GM04503 (cell line): ENCODE data around the gene TICAM2.
"Not testable (repeated sequence)": the region's sequence is repeated elsewhere in the genome, so short reads cannot be mapped to it uniquely, and the experiment has no call there.

Experiments used
- DNase-seq: peaks from one replicate; pipeline ENCODE4 v3.0.0-alpha.2; 2012; ENCODE audit warnings: low read depth

Gene TICAM2, protein sequence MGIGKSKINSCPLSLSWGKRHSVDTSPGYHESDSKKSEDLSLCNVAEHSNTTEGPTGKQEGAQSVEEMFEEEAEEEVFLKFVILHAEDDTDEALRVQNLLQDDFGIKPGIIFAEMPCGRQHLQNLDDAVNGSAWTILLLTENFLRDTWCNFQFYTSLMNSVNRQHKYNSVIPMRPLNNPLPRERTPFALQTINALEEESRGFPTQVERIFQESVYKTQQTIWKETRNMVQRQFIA

DNA sequence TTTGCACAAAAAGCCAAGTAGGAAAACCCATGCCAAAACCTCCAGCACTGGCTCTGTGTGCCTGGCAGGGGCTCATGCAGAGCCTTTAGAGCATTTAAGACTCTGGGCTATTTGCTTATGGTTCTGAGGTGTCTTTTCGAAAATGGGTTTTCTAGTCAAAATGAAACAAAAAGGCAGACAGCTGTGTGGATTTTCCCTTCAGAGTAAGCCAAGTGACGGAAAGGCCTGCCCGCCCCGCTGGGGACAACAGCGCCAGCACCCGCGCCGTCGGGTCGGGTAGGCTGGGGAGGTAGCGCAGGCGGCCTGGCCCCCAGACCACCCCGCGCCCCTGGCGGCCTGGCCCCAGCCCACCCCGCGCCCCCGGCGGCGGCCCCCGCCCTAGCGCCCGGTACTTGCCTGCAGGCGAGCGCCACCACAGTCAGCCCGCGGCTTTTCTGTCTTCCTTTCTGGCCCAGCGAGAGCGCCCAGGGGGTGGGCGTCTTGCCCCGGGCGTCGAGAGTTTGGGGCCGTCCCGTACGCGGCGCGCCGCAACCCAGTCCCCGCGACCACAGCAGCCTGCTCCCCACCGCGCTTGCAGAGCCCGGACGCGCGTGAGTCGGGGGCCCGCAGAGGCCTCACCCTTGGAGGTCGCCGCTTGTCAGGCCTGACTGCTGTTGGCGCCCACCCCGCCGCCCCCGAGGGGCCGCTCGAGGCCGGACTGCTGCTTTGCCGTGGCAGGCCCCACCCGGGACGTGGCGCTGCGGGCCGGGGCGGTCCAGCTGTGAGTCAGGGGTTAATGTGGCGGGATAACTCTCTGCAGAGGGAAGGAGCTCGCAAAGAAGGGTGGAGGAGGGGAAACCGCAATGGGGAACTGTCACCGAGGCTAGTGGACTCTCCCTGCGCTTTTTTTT, at the start of gene TICAM2:
TICAM2 (minus strand) TSS at position 779 of the 890 bp plus-strand sequence. CDS start 21,223 bp downstream, outside the sequence.
- DNase-seq = peak; percentile 33

DNA sequence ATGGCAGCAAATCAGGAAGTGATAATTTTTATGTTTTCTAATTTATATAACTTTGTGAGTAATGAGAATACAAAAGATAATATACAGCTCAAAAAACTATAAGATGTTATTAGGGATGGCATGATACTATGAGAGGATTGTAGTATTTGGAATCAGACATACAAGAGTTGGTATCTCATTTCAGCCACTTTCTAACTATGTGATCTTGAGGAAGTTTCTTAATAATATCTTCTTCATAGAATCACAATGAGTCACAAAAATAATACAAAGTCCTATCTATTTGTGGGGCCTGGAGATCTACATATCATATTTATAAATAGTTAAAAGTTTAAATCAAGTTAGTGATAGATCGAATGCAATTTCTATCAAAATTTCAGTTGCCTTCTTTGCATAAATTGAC, 47.3 kb upstream of the TICAM2 start:
- no peak for DNase-seq

DNA sequence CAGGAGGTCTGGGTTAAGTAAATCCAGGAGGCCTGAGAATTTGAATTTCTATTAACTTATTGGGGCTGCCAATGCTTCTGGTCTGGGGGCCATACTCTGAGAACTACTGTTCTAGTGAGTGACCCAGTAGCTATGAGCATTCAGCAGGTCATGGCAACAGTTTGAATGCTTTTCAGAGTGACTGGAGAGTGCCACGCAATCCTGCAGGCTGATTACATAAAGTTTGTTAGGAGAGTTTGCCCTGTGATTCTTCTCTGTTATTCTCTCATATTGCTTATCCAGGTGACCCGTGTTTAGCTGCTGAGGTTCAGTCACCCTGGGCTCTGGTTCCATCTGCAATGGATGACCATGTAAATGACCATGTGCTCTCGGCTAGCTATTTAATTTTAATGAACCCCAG, 45.8 kb upstream of the TICAM2 start:
- DNase-seq = no peak

DNA sequence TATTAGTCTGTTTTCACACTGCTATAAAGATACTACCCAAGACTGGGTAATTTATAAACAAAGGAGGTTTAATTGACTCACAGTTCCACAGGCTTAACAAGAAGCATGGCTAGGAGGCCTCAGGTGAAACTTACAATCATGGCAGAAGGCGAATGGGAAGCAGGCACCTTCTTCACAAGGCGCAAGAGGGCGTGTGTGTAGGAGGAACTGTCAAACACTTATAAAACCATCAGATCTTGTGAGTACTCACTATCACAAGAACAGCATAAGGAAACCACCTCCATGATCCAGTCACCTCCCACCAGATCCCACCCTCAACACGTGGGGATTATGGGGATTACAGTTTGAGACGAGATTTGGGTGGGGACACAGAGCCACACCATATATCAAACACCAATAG, 43.1 kb upstream of the TICAM2 start:
- DNase-seq = not testable (repeated sequence)

DNA sequence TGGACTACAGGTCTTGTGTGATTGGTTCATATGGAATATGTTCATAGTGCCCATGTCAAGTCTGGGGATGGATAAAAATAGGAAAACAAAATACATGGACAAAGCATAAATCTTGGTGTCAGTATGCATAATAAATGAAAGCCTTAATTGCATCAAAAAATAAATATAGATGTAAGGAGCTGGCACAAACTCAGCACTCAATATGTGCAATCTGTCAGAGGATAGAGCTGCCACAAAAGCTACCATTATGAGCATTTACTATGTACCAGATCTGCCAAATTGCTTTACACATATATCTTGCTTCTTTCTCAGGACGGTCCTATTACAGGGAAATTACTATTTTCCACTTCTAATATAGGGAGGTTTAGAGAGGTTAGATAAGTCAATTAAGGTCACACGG, 41.8 kb upstream of the TICAM2 start:
- DNase-seq = no peak

DNA sequence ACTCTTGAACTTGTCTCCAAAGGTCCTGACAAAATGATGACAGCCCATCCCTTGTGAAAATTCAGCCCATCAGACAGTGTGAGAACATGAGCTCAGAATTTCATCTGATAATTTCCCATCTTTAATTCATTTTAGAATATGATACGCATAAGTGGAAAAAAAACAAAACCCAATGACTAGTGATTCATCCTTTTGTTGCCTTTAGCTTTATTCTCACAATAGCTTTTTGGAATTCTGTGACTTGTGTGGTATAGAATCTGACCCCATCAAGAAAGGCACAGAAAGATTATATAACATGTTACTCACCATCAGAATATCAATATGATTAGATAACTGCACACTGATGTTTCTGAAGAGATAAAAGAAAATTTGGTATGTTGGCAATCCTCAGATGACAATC, 39.7 kb upstream of the TICAM2 start:
- DNase-seq = no peak

DNA sequence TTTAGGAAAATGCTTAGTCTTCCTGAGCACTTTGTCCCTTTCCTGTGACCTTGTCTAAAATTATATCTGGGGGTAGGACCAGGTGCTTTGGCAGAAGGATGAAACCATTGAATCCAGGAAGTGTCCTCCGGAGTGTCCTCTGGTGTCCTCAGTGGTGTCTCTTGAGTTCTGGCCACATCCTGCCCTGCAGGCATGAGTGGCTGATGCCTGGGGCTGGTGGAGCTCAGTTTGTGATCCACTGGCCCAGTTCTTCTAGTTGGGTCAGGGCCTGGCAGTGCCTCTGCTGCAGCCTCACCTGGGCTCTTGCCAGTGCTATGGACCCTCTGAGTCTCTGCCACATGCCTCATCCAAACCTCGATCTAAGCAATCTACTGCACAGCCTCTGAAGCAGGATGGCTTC, 38.0 kb upstream of the TICAM2 start:
- no peak for DNase-seq

DNA sequence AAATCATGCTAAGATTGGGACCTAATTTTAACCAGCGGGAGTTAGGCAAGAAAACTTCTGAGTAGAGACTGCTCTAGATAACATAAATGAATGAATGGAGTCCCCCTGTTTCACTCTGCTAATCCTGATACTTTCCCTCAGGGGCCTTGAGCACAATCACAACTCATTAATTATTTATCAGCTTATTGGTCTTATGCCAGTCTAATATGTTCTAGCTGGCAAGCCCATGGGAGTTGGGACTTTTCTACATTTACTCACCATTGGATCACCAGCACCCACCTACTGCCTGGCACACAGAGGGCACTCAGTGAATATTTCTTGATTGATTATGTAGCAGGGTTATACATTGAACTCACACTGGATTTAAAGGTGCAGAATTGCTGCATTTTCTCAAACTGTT, 37.1 kb upstream of the TICAM2 start:
- no peak for DNase-seq

DNA sequence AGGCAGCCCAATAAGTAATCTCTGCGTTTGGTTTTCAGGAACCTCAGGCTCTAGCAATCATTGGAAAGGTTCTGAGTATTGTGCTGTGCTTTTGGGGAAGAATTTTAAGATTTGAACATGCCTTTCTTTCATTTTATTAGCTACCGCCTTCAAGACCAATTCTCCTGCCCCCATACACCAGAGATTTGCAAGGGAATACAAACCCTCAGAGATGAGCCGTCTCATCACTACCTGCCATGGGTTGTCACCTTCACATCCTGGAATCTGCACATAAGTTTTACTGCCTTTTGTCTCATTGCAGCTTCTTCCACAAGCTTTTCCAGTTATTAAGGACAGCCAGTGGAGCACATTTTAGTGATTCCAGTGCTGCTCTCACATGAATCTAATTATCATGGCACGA, 35.2 kb upstream of the TICAM2 start:
- DNase-seq = no peak

DNA sequence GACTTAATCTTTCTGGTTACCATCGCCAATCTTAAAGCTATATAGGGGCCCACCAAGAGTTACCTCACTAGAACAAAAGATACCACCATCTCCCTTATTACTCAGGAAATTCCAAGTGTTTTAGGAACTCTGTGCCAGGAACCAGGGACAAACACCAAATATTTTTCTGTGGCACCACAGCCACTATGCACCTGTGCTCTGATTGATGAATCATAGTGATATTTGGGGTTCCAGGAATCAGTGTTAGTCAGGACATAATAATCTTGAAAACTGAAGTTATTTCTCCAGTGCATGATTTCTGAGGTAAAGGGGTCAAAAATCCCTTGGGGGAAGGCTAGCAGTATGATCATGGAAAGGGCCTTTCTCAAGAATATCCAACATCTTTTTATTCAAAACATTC, 33.7 kb upstream of the TICAM2 start:
- no peak for DNase-seq

DNA sequence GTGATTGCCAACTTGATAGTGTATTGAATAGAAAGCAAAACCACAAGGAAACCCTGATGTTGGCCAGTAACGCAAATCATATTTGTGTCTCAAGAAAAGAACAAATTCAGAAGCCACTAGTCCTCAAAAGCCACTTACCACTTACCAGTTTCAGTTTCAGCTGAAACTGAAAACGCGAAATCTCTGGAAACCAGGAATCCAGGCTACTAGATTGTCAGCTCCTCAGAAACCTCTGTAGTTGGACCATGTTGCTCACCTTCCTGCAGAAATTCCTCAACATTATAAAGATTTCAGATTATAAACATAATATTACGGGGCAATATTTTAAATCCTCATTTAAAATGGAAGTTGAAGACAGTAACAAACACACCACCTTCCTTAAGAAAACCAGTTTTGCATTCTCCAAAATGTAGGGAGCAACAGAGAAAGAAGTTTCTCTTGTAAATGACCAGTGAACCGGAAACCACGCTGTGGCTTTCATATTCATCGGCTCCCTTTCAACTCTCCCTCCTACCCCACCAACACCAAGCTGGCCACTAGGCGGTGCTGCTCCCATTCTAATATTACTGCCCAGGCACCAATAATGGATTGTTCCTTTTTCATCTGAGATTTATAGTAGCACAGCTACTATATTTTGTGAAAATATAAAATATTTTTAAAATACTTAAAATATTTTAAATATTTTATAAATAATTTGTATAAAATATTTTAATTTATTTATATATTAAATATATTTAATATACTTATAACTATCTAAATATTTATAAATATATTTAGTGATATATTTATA, 32.3 kb upstream of the TICAM2 start:
- DNase-seq = peak; percentile 31

DNA sequence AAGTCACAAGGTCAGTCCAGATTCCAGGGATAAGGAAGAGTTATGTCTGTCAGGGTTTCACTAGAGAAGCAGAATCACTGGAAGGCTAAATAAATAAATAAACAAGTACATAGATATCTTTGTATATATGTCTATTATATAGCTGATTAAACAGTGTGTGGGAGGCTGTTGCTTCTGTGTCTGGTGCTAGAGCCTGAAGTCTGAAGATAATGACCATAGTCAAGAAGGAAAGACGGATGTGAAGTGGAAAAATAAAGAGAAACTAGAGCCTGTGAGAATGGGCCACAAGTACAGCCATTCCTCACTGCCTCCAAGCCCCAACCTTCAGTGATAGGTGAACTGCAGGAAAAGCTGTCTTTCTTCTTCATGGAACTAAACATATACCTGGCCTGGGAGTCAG, 27.6 kb upstream of the TICAM2 start:
- no peak for DNase-seq

DNA sequence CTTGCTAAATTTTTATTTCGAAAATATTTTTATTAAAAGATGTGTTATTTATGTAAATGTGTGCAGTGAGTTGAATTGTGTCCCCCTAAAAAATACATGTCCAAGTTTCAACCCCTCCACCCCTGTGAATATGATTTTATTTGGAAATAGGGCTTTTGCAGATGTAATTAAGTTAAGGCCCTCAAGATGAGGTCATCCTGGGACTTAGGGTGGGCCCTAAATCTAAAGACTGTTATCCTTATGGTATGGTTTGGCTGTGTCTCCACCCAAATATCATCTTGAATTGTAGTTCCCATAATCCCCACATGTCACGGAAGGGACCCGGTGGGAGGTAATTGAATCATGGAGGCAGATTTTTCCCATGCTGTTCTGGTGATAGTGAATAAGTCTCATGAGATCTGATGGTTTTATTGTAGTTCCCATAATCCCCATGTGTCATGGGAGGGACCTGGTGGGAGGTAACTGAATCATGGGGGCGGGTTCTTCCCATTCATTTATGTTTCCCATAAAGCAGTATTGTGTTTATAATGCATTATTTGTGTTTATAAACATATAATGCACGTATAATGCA, 25.1 kb upstream of the TICAM2 start:
- DNase-seq = no peak

DNA sequence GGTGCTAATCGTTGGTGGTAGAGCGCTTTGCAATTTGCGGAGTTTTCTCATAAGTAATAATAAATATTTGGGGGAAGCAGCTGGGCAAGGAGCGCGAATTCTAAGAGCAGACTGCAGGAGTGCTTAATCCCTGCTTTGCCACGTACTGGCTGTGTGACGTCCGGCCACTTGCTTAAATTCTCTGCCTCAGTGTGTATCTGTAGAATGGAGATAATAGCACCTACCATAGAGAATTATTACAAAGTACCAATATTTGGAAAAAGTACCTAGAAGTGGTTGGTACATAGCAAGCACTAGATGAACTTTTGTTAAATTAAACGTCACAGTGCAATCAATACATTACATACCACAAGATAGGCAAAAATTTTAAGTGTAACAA, 24.2 kb upstream of the TICAM2 start:
- no peak for DNase-seq

DNA sequence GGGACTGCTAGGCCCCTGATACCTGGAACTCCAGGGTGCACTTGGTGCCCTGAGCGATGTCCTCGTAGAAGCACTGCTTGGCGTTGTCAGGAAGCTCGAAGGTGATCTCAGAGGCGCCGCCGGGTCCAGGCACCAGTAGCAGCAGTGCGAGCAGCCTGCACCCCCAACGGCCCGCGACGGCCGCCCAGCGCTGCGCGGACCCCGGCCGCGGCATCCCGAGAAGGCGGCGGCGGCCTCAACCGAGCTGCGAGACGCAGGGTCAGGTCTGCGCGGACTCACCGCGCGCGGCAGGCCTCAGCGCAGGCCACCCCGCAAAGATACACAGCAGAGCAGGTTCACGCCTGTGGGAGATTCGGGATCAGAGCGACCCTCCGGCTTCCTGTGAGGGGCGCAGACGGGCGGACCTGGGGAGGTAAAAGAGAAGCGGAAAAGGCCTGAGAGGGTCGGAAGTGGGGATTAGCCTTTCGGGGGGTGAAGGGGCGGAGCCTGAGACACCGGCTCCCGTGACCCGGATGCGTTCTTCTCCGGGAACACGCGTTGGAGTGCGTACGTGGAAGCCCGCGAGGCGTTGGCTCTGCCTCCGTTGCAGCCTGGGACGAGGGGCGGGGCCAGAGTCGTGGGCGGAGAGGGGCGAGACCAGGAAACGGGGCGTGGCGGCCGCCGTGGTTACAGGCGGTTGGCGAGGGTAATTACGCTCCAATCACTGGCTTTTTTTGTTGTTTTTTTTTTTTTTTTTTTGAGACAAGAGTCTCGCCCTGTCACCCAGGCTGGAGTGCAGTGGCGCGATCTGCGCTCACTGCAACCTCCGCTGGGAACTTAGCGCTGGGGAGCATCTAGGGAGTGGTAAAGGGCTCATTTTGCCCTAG, 23.5 kb upstream of the TICAM2 start, which contains the start of gene TMED7:
TMED7 (minus strand) TSS at position 458 of the 866 bp plus-strand sequence; CDS start at position 214, 244 bp downstream.
- DNase-seq = peak; percentile 88

DNA sequence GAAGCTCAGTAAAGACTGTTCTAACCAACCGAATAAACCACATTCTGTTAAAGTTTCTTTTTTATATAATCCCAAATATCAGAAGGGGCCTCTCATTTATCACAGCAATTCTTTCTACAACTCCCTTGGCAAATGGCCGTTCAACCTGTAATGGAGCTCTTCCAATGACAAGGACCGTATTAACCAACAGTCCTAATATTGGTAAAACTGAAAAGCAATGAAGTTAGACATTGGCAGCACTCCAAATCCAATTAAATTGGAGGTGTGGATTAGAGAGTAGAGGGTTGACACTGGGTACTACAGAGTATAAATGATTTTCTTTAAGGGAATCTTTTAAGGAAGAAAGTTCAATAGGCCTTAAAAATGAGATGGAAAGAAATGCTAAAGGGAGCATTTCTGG, 22.7 kb upstream of the TICAM2 start:
- DNase-seq = no peak

DNA sequence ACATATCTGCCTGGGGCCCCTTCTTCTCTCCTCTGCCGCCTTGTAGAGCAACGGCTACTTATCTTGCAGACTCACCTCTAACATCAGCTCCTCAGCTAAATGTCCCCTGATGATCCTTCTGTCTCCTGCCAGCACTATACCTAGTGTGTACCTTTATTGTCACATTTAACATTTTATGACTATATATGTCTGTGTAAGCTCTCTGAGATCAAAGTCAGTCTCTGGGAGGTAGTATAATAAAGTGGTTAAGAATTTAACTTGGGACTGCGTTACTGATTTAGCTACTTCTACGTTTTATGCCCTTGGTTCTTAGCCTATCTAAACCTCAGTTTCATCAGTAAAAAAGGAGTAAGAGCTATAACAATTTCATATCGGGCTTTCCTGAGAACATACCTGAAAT, 21.4 kb upstream of the TICAM2 start:
- DNase-seq = no peak

DNA sequence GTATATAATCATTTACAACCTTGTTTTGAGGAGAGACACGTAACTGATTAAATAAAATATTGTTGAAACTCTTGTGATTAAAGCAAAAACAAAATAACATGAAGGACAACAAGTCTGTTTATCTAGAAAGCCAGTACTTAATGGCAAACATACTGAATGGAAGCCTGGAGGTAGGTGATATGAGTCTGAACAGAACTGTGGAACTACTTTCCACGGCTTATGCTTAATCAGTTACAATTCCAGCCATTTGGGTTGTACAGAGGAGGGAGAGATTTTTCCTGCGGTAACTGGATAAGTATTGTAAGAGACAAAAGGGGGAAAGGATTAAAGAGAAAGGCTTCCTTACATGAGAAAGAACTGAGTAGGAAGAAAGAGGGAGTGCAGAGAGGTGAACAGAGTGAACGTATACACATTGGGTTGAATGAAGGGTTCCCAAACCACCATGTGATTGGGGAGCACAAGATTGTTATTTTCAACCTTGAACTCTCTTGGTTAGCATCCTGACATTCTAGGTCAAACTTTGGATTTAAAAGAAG, 19.2 kb upstream of the TICAM2 start:
- DNase-seq = no peak

DNA sequence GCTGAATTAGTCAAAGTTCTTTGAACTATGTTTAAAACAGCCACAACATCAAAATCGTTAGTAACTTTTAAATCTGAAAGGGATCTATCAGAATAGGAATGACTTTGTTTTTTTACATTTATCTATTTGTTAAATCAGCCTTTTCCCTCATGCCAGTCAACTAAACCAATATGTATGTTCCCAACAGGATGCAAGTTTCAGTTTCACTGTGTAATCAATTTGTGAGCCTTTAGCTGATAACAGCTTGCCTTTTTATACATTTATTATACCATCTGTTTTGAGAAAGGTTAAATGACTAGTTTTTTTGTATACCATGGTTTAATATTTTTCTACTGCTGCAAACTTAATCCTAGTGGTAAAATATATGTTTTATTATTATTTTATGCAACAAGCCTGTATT, 14.6 kb upstream of the TICAM2 start:
- DNase-seq = no peak

DNA sequence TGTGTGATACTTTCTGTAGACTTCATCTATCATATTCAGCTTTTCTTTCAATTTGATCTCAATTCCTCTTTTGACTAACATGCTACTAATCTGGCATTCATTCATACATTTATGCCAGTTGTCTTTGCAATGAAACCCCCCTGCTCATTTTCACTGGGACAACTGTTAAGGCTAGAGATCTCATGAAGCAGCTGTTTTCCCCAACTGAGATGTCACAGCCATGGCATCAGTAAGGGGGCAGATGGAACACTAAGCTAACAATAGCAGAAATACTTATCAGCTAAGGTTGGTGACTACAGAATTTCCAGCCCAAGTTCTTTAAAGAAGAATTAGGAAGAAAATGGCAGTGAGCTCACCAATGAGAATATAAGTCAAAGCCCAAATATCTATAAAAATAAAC, 14.2 kb upstream of the TICAM2 start:
- no peak for DNase-seq

DNA sequence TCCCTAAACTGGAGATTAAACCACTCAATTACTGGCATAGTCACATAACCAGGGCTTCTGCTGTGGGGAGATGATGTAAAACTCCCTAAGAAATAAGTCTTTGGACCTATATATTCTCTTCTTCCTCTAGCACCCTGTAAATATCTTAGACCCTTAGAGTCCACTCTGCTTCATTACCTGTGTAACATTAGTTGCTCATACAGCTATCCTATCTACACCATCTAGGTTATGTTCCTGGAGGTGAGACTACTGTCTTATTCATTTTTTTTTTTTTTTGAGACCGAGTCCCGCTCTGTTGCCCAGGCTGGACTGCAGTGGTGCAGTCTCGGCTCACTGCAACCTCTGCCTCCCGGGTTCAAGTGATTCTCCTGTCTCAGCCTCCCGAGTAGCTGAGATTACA, 9.6 kb upstream of the TICAM2 start:
- DNase-seq = no peak
